Adrenal gland (tissue), 5 donors: ENCODE results near the gene BCL6.

Experiments
- POLR2A ChIP-seq, 2 donors: fragments of 450-650 bp; IDR thresholded peaks; one replicate each; pipeline ENCODE4 v1.6.1; 2017; ENCODE audit warnings: antibody characterized with exemption in 2 of 2, mild to moderate bottlenecking in 2 of 2, moderate library complexity in 1 of 2
- TF ChIP-seq, protein P1 (sequence below), 6 experiments: fragments of 450-650 bp in 4 of 6; fragments of 200-600 bp in 2 of 6; sonication (generic) in 1 of 6; IDR thresholded peaks; 1 replicate in 5 of 6; 2 replicates in 1 of 6; pipeline versions ENCODE4 v1.5.1 to v1.8.0; 2016 to 2021; ENCODE audit warnings: antibody characterized with exemption in 6 of 6, mild to moderate bottlenecking in 2 of 6, moderate library complexity in 1 of 6
- donor health status: DM: no; HTN: no; CAD: no.

DNA sequence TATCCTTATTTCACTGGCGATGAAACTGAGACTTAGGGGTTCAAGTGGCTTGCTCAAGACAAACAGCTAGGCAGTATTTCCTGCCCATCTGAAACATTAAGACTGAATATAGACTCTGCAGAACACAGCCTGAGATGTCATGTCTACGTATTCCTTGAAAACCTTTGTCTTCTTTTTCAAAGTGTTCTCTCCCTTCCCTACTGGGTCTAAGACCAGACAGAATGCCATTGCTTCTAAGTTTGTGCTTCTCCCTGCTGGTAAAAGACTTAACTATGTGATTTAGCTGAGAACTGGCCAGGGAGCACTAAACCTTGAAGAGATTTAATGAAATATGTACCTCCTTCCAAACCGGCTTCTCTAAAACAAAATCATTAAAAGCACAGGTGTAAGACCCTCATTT is 9.9 kb downstream of the BCL6 start:
- TF ChIP-seq, protein P1, sequence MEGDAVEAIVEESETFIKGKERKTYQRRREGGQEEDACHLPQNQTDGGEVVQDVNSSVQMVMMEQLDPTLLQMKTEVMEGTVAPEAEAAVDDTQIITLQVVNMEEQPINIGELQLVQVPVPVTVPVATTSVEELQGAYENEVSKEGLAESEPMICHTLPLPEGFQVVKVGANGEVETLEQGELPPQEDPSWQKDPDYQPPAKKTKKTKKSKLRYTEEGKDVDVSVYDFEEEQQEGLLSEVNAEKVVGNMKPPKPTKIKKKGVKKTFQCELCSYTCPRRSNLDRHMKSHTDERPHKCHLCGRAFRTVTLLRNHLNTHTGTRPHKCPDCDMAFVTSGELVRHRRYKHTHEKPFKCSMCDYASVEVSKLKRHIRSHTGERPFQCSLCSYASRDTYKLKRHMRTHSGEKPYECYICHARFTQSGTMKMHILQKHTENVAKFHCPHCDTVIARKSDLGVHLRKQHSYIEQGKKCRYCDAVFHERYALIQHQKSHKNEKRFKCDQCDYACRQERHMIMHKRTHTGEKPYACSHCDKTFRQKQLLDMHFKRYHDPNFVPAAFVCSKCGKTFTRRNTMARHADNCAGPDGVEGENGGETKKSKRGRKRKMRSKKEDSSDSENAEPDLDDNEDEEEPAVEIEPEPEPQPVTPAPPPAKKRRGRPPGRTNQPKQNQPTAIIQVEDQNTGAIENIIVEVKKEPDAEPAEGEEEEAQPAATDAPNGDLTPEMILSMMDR (IDR thresholded peaks at IDR 0.05): no peak
- TF ChIP-seq POLR2A (IDR thresholded peaks at IDR 0.05): no peak
